Right lobe of liver (tissue), 4 donors: ENCODE results near the gene SERTM1.

Source experiments
- CTCF ChIP-seq, 4 donors: fragments of 200-600 bp in 3 of 4; fragments of 450-650 bp in 1 of 4; IDR thresholded peaks; one replicate each; pipeline versions ENCODE4 v1.5.1 to v1.8.0; 2016 to 2022; ENCODE audit warnings: antibody characterized with exemption in 4 of 4, mild to moderate bottlenecking in 2 of 4
- POLR2A ChIP-seq: fragments of 450-650 bp; IDR thresholded peaks from one replicate; pipeline ENCODE4 v1.6.1; 2017; ENCODE audit warnings: antibody characterized with exemption, mild to moderate bottlenecking
- donor health status: DM: no; HTN: no; CAD: no.
- donor health status: DM: no; HTN: no; CAD: no.
- donor health status: DM: no; HTN: yes; CAD: no.

DNA sequence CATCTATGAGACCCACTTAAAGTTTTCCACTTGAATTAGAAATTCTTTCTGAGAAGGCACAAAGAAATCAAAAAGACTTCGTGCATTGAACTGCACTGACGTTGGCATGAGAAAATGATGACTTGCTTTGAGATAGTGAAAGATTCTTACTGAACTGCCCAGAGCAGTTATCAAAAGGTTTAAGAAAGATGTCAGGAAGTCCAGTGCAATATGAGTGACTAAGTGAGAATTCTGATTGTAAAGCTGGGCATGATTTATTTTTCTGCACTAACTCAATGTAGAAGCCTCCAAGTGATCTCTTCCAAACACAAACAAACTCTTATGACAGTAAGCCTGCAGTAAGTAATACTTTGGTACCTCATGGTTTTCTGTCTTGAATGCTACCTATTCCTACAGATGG, 52.1 kb downstream of the SERTM1 start:
- TF ChIP-seq CTCF (IDR thresholded peaks at IDR 0.05): no peak
- TF ChIP-seq POLR2A: no peak
